Endothelial cell of umbilical vein (primary cell): ENCODE measurements around the gene ATXN10. TPM values are rescaled to one million over a fixed set of nuclear protein-coding genes. Genes with fewer than 3 reads are reported as not detected.

Source experiments
- BruUV-seq: library from RNA; stranded (reverse); fragments of 400-500 nt; replicated peaks from 2 replicates; lab custom pipeline; 2021; lab: Mats Ljungman, UMichigan
- CTCF ChIA-PET: fragments of 300-600, 350-600 bp; sonication (Branson Sonifier 250); formaldehyde crosslinking; loops from one replicate; lab custom pipeline; 2021; ENCODE audit warnings: antibody characterized with exemption, inconsistent platforms; lab: Charles Lee
- POLR2A ChIA-PET: fragments of 300-600, 350-600 bp; sonication (Branson Sonifier 250); formaldehyde crosslinking; loops from one replicate; lab custom pipeline; 2021; ENCODE audit warnings: antibody characterized with exemption, inconsistent platforms; lab: Charles Lee
- DNase-seq: peaks from one replicate; pipeline ENCODE4 v3.0.0-alpha.2; 2011; ENCODE audit warnings: low read depth, low spot score
- FAIRE-seq: peaks from 2 replicates; lab custom pipeline; 2011; peaks lifted over from hg19 to GRCh38; lab: Jason Lieb, UNC
- H2AFZ ChIP-seq: 2 replicates; pipeline ENCODE4 v1.6.0; 2012; ENCODE audit warnings: low read depth, low read length, control low read depth, inconsistent platforms
- H3K27ac ChIP-seq: 2 replicates; pipeline ENCODE4 v1.5.1; 2011; ENCODE audit warnings: low read depth, mild to moderate bottlenecking, control low read depth, low read length, moderate library complexity; ENCODE audit not compliant: insufficient read depth
- H3K27me3 ChIP-seq, 2 experiments: 2 replicates each; pipeline versions ENCODE4 v1.6.0 to v1.6.1; 2011; ENCODE audit warnings: low read length in 2 of 2, mixed read lengths in 1 of 2; ENCODE audit not compliant: control insufficient read depth in 2 of 2, insufficient read depth in 2 of 2
- H3K36me3 ChIP-seq, 2 experiments: 2 replicates in 1 of 2; 3 replicates in 1 of 2; pipeline ENCODE4 v1.5.1; 2011; ENCODE audit warnings: low read length in 2 of 2, mild to moderate bottlenecking in 1 of 2, moderate library complexity in 1 of 2; ENCODE audit not compliant: control insufficient read depth in 2 of 2, insufficient read depth in 2 of 2; ENCODE audit errors: extremely low read depth in 1 of 2
- H3K4me1 ChIP-seq: 3 replicates; pipeline ENCODE4 v1.5.1; 2011; ENCODE audit warnings: mild to moderate bottlenecking, low read length; ENCODE audit not compliant: control insufficient read depth, insufficient read depth; ENCODE audit errors: extremely low read depth
- H3K4me2 ChIP-seq: 2 replicates; pipeline ENCODE4 v1.6.1; 2011; ENCODE audit warnings: low read length, control low read depth, mixed read lengths; ENCODE audit not compliant: insufficient read depth
- H3K4me3 ChIP-seq, 3 experiments: fragments of 200-600 bp in 1 of 3; sonication (generic), shearing (Covaris generic) in 1 of 3; replicated peaks in 1 of 3; 2 replicates each; pipeline ENCODE4 v1.5.1; 2011 to 2016; ENCODE audit warnings: control low read depth in 3 of 3, low read length in 3 of 3, mild to moderate bottlenecking in 2 of 3, inconsistent platforms in 1 of 3, low read depth in 1 of 3, moderate library complexity in 1 of 3; ENCODE audit not compliant: insufficient read depth in 1 of 3
- H3K79me2 ChIP-seq: 2 replicates; pipeline ENCODE4 v1.6.0; 2012; ENCODE audit warnings: low read length, inconsistent platforms; ENCODE audit not compliant: control insufficient read depth, insufficient read depth
- H3K9ac ChIP-seq: replicated peaks from 2 replicates; pipeline ENCODE3; 2011; ENCODE audit warnings: low read length, control low read depth; ENCODE audit not compliant: insufficient read depth; ENCODE audit errors: extremely low read depth
- H3K9me1 ChIP-seq: replicated peaks from 3 replicates; pipeline ENCODE4 v1.6.0; 2011; ENCODE audit warnings: mild to moderate bottlenecking, low read length; ENCODE audit not compliant: control insufficient read depth, insufficient read depth; ENCODE audit errors: extremely low read depth
- H3K9me3 ChIP-seq: replicated peaks from 2 replicates; pipeline ENCODE4 v1.5.1; 2012; ENCODE audit warnings: low read length, inconsistent platforms; ENCODE audit not compliant: control insufficient read depth, insufficient read depth
- H4K20me1 ChIP-seq: replicated peaks from 2 replicates; pipeline ENCODE3; 2011; ENCODE audit warnings: mild to moderate bottlenecking, low read length; ENCODE audit not compliant: control insufficient read depth, insufficient read depth; ENCODE audit errors: extremely low read depth
- EZH2 ChIP-seq: IDR thresholded peaks from 2 replicates; pipeline ENCODE4 v1.6.1; 2012; ENCODE audit warnings: borderline replicate concordance, low read depth, mild to moderate bottlenecking, moderate library complexity, low read length, inconsistent platforms; ENCODE audit not compliant: severe bottlenecking
- FOS ChIP-seq: IDR thresholded peaks from 2 replicates; pipeline ENCODE4 v1.6.1; 2011; ENCODE audit warnings: mild to moderate bottlenecking, low read length, moderate library complexity, borderline replicate concordance; ENCODE audit not compliant: insufficient read depth
- JUN ChIP-seq: IDR thresholded peaks from 2 replicates; pipeline ENCODE4 v1.6.1; 2011; ENCODE audit warnings: borderline replicate concordance, low read depth; ENCODE audit not compliant: insufficient read length, insufficient read depth
- MYC ChIP-seq: IDR thresholded peaks from one replicate; pipeline ENCODE4 v1.6.1; 2011; ENCODE audit warnings: mild to moderate bottlenecking, low read depth, low read length
- POLR2AphosphoS5 ChIP-seq: IDR thresholded peaks from 2 replicates; pipeline ENCODE4 v1.6.1; 2012; ENCODE audit warnings: low read depth, mild to moderate bottlenecking, control low read depth, low read length, moderate library complexity; ENCODE audit not compliant: insufficient read depth
- dilution Hi-C: fragments of 300-500 bp; cut with MboI; formaldehyde crosslinking; loops from one replicate; pipeline ENCODE4 v1.15.0; 2019; ENCODE audit warnings: low sequenced_read_pairs; ENCODE audit not compliant: extremely low pct_ligation_motif_present
- intact Hi-C: fragments of 100-400 bp; cut with micrococcal nuclease; formaldehyde crosslinking; loops from one replicate; pipeline ENCODE4 v1.10.0; 2022
- polyA plus RNA-seq, 4 experiments: library from polyadenylated mRNA; depleted of rRNA in 3 of 4; stranded (reverse) in 3 of 4; unstranded in 1 of 4; fragments of >200 nt; gene quantifications; 2 replicates each; pipeline versions ENCODE4 v1.2.1 to v1.2.3, GENCODE V29; 2011 to 2012; ENCODE audit warnings: missing spikeins in 1 of 4
- total RNA-seq: library from RNA; stranded (reverse); gene quantifications from 2 replicates; pipeline ENCODE4 v1.2.3, GENCODE V29; 2021
- TF ChIP-seq, protein P1 (sequence below), 2 donors: IDR thresholded peaks; 1 replicate in 1 of 2; 2 replicates in 1 of 2; pipeline ENCODE4 v1.5.1; 2011; ENCODE audit warnings: low read length in 2 of 2, mild to moderate bottlenecking in 2 of 2, moderate library complexity in 2 of 2, control low read depth in 1 of 2, inconsistent platforms in 1 of 2, low read depth in 1 of 2; ENCODE audit not compliant: insufficient read depth in 1 of 2; ENCODE audit errors: extremely low read depth in 1 of 2

ATXN10 gene
- total and polyA plus RNA-seq, 2 donors (not counting 3 experiments of a cell fraction or from before 2014, with no cell fraction given): 73.2 to 91.9 TPM

DNA sequence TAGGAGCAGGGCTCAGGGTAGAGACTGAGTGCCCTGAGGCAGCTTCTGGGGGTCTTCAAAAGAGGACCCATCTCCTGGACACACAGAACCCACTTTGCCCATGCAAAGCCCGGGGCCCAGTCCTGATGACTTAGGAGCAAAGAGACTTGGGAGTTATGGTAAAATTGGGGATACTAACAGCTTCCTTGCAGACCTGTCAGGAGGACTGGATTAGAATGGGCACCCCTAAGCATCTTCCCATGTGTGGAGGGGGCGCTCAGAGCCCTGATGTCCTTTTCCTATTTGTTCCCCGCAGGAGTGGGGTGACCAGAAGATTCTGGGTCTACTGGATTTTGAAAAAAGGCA, 205.4 kb downstream of the ATXN10 start:
- Histone ChIP-seq H3K9me3 (no peaks in the 10 kb centered on the region), H3K9ac (no peak overlapping the region), H4K20me1 (no peaks in the 10 kb centered on the region), H2AFZ (no peak overlapping the region), H3K4me2 (no peak overlapping the region), H3K27me3 (peaks cover 45 to 60% of the 10 kb centered on the region in 2 experiments), H3K9me1 (no peaks in the 10 kb centered on the region), H3K27ac (no peak overlapping the region), H3K4me3 (no peak overlapping the region), H3K79me2 (no peaks in the 10 kb centered on the region), H3K4me1 (no peaks in the 10 kb centered on the region), H3K36me3 (no peaks in the 10 kb centered on the region)
- DNase-seq (no peak), FAIRE-seq (no peak)
- TF ChIP-seq FOS (no peak), POLR2AphosphoS5 (no peak), JUN (no peak), EZH2 (no peak), MYC (no peak)
- TF ChIP-seq, protein P1, sequence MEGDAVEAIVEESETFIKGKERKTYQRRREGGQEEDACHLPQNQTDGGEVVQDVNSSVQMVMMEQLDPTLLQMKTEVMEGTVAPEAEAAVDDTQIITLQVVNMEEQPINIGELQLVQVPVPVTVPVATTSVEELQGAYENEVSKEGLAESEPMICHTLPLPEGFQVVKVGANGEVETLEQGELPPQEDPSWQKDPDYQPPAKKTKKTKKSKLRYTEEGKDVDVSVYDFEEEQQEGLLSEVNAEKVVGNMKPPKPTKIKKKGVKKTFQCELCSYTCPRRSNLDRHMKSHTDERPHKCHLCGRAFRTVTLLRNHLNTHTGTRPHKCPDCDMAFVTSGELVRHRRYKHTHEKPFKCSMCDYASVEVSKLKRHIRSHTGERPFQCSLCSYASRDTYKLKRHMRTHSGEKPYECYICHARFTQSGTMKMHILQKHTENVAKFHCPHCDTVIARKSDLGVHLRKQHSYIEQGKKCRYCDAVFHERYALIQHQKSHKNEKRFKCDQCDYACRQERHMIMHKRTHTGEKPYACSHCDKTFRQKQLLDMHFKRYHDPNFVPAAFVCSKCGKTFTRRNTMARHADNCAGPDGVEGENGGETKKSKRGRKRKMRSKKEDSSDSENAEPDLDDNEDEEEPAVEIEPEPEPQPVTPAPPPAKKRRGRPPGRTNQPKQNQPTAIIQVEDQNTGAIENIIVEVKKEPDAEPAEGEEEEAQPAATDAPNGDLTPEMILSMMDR (IDR thresholded peaks at IDR 0.05; ENCODE audit: extremely low read depth in 1 of 2, insufficient read depth in 1 of 2, low read depth in 1 of 2, low read length in 2 of 2): no peak
- dilution Hi-C loops (no loop called here), intact Hi-C loops (no loop called here)
- POLR2A ChIA-PET: no interaction called here
- no TSS peak for BruUV-seq
- CTCF ChIA-PET: interaction anchor here (1.6 to 2.4 kb wide), 2 partner anchors 11 to 12 kb away, joined by 3 to 12 read pairs; no protein-coding TSS in a partner anchor
